KMS-11 (cell line): ENCODE measurements around the gene CCDC51.
A peak's percentile ranks its signal among the peaks of the same experiment; 100 is the strongest.
"Not testable (repeated sequence)": the region's sequence is repeated elsewhere in the genome, so short reads cannot be mapped to it uniquely, and the experiment has no call there.

Experiments
- H2AFZ ChIP-seq: fragments of 200-600 bp; sonication (generic); 2 replicates; pipeline ENCODE4 v1.6.1; 2016; ENCODE audit warnings: antibody characterized with exemption, mixed run types, low read depth
- H3K27ac ChIP-seq: fragments of 200-600 bp; sonication (generic); 2 replicates; pipeline ENCODE4 v1.6.1; 2016; ENCODE audit warnings: mild to moderate bottlenecking, mixed run types
- H3K27me3 ChIP-seq: fragments of 200-600 bp; sonication (generic); 2 replicates; pipeline ENCODE4 v1.6.1; 2017; ENCODE audit warnings: mild to moderate bottlenecking, low read depth, mixed run types, moderate library complexity; ENCODE audit not compliant: insufficient read depth
- H3K36me3 ChIP-seq: fragments of 200-600 bp; sonication (generic); 2 replicates; pipeline ENCODE4 v1.6.1; 2017; ENCODE audit warnings: mild to moderate bottlenecking, mixed run types; ENCODE audit not compliant: insufficient read depth
- H3K4me1 ChIP-seq: fragments of 200-600 bp; sonication (generic); 2 replicates; pipeline ENCODE4 v1.6.1; 2016; ENCODE audit warnings: mild to moderate bottlenecking, low read depth, mixed run types; ENCODE audit not compliant: poor library complexity, severe bottlenecking
- H3K4me2 ChIP-seq: fragments of 200-600 bp; sonication (generic); 2 replicates; pipeline ENCODE4 v1.7.0; 2016; ENCODE audit warnings: mild to moderate bottlenecking, mixed run types
- H3K4me3 ChIP-seq: fragments of 200-600 bp; sonication (generic); IDR thresholded peaks from 2 replicates; pipeline ENCODE4 v1.6.1; 2017; ENCODE audit warnings: low read depth, low read length, mixed read lengths; ENCODE audit not compliant: insufficient read depth
- H3K79me2 ChIP-seq: fragments of 200-600 bp; sonication (generic); 2 replicates; pipeline ENCODE4 v1.6.1; 2016; ENCODE audit warnings: low read depth, mixed run types; ENCODE audit not compliant: insufficient read depth
- H3K9ac ChIP-seq: fragments of 200-600 bp; sonication (generic); 2 replicates; pipeline ENCODE4 v1.6.1; 2016; ENCODE audit warnings: mild to moderate bottlenecking, mixed run types
- H4K20me1 ChIP-seq: fragments of 200-600 bp; sonication (generic); 2 replicates; pipeline ENCODE4 v1.6.1; 2016; ENCODE audit warnings: mild to moderate bottlenecking, mixed run types; ENCODE audit not compliant: insufficient read depth
- CTCF ChIP-seq: fragments of 200-600 bp; sonication (generic); conservative IDR thresholded peaks from 2 replicates; pipeline ENCODE4 v1.6.1; 2017; ENCODE audit warnings: low read depth, mild to moderate bottlenecking, antibody characterized with exemption, low read length, moderate library complexity, mixed read lengths

Gene CCDC51

GRCh38 chr3:48464713-48465221 lies 24.8 kb upstream of the CCDC51 start:
- Histone ChIP-seq H3K36me3 (no peaks in the 10 kb centered on the region), H3K27me3 (no peaks in the 10 kb centered on the region), H3K9ac (no peak overlapping the region), H3K4me3 (no peak overlapping the region), H3K4me2 (no peak overlapping the region), H4K20me1 (no peaks in the 10 kb centered on the region), H3K27ac (peak overlapping the region; percentile 93; the same call in 1 of the 2 replicates), H3K4me1 (peaks cover 28% of the 10 kb centered on the region), H3K79me2 (peaks cover 10% of the 10 kb centered on the region; the same call in 1 of the 2 replicates), H2AFZ (no peak overlapping the region)
- TF ChIP-seq CTCF, result no peak

- Histone ChIP-seq H3K4me1 (peaks cover 28% of the 10 kb centered on the region), H4K20me1 (no peaks in the 10 kb centered on the region), H3K36me3 (no peaks in the 10 kb centered on the region), H3K4me3 (no peak overlapping the region), H3K9ac (no peak overlapping the region), H3K79me2 (peaks cover 10% of the 10 kb centered on the region; the same call in 1 of the 2 replicates), H3K27ac (no peak overlapping the region), H3K27me3 (no peaks in the 10 kb centered on the region), H2AFZ (no peak overlapping the region), H3K4me2 (no peak overlapping the region)
- no peak for TF ChIP-seq CTCF
Observed at GRCh38 chr3:48463703-48464102, 23.8 kb upstream of the CCDC51 start.

- H2AFZ ChIP-seq, H3K9ac ChIP-seq, H3K4me1 ChIP-seq, H3K4me3 ChIP-seq, H3K36me3 ChIP-seq, H4K20me1 ChIP-seq, H3K4me2 ChIP-seq, H3K27ac ChIP-seq, H3K79me2 ChIP-seq, H3K27me3 ChIP-seq: not testable (repeated sequence)
Observed at GRCh38 chr3:48461767-48462166, 21.8 kb upstream of the CCDC51 start.

- Histone ChIP-seq H3K4me1 (peaks cover 6% of the 10 kb centered on the region), H2AFZ (no peak overlapping the region), H3K4me2 (no peak overlapping the region), H3K9ac (no peak overlapping the region), H3K27ac (no peak overlapping the region), H3K27me3 (no peaks in the 10 kb centered on the region), H3K79me2 (no peaks in the 10 kb centered on the region), H3K36me3 (no peaks in the 10 kb centered on the region), H3K4me3 (no peak overlapping the region), H4K20me1 (no peaks in the 10 kb centered on the region)
- no peak for TF ChIP-seq CTCF
Observed at GRCh38 chr3:48460517-48460902, 20.6 kb upstream of the CCDC51 start.

- no peaks in the 10 kb centered on the region for H3K4me1 ChIP-seq
- no peaks in the 10 kb centered on the region for H3K27me3 ChIP-seq
- H3K27ac ChIP-seq, result no peak overlapping the region
- H3K79me2 ChIP-seq, result no peaks in the 10 kb centered on the region
- H3K4me2 ChIP-seq, result no peak overlapping the region
- H3K36me3 ChIP-seq, result no peaks in the 10 kb centered on the region
- H4K20me1 ChIP-seq, result no peaks in the 10 kb centered on the region
- no peak overlapping the region for H3K9ac ChIP-seq
- no peak overlapping the region for H2AFZ ChIP-seq
- TF ChIP-seq CTCF, result no peak
- H3K4me3 ChIP-seq, result no peak overlapping the region
Observed at GRCh38 chr3:48459773-48460516, 20.0 kb upstream of the CCDC51 start.
